ENCODE results near the gene OR4C11.

- no peak for TF ChIP-seq CTCF (conservative IDR thresholded peaks at IDR 0.05; ENCODE audit: low read depth in 2 of 2)
- TF ChIP-seq REST (IDR thresholded peaks at IDR 0.05; ENCODE audit: unreplicated experiment): no peak
- no peak for TF ChIP-seq EZH2 (IDR thresholded peaks at IDR 0.05; ENCODE audit: low read depth, unreplicated experiment)
- TF ChIP-seq POLR2AphosphoS5 (IDR thresholded peaks at IDR 0.05; ENCODE audit: low read depth): no peak
- no peak for TF ChIP-seq EZH2phosphoT487 (IDR thresholded peaks at IDR 0.05; ENCODE audit: unreplicated experiment)
These were observed 47.7 kb upstream of the OR4C11 start for GRCh38 chr11:55655096-55655495.
